ENCODE measurements around the gene CWF19L2. TPM values are rescaled to one million over a fixed set of nuclear protein-coding genes. Genes with fewer than 3 reads are reported as not detected.

Gene CWF19L2
- total and polyA plus RNA-seq, 2 of the 8 experiments (the other 6 are each of a cell fraction or from before 2014, with no cell fraction given): 2.2 to 16.6 TPM

- Histone ChIP-seq H3K18ac (ENCODE audit: extremely low read depth, low read length) (no peak overlapping the region), H2BK20ac (ENCODE audit: low read length) (no peak overlapping the region), H4K5ac (ENCODE audit: insufficient read length, low read depth, low read length) (no peak overlapping the region), H3K9ac (replicated peaks in 1 of 4; ENCODE audit: extremely low read depth in 1 of 4, low read depth in 3 of 4, low read length in 3 of 4) (no peak overlapping the region), H2BK5ac (ENCODE audit: low read depth, low read length) (no peak overlapping the region), H3K23me2 (ENCODE audit: low read depth, low read length) (no peaks in the 10 kb centered on the region), H3K4me1 (replicated peaks in 1 of 4; ENCODE audit: control insufficient read depth in 3 of 4, insufficient read depth in 4 of 4, low read length in 3 of 4) (no peaks in the 10 kb centered on the region), H3K79me2 (ENCODE audit: control insufficient read depth in 1 of 2, insufficient read depth in 2 of 2, low read length in 2 of 2) (no peaks in the 10 kb centered on the region), H3K4me3 (ENCODE audit: extremely low read depth in 1 of 4, insufficient read depth in 2 of 4, low read depth in 3 of 4, low read length in 4 of 4) (no peak overlapping the region), H3K23ac (ENCODE audit: insufficient read length) (no peak overlapping the region), H2AK5ac (ENCODE audit: low read depth, low read length) (no peak overlapping the region), H4K8ac (ENCODE audit: extremely low read depth, insufficient read depth, low read length) (no peak overlapping the region), H4K91ac (replicated peaks; ENCODE audit: insufficient read length, low read length) (no peak overlapping the region), H3K36me3 (ENCODE audit: control insufficient read depth in 2 of 4, insufficient read depth in 4 of 4, low read length in 3 of 4) (no peaks in the 10 kb centered on the region; a peak in 1 of 8 replicates), H3K4me2 (ENCODE audit: insufficient read depth in 1 of 2, low read depth in 2 of 2, low read length in 2 of 2) (no peak overlapping the region), H2BK12ac (ENCODE audit: low read depth, low read length) (no peak overlapping the region), H3K14ac (ENCODE audit: insufficient read length) (no peak overlapping the region), H2AFZ (ENCODE audit: low read length) (no peak overlapping the region), H2BK120ac (replicated peaks; ENCODE audit: low read depth, low read length) (no peak overlapping the region), H4K20me1 (replicated peaks in 1 of 2; ENCODE audit: control insufficient read depth in 1 of 2, insufficient read depth in 2 of 2, low read length in 2 of 2) (no peaks in the 10 kb centered on the region), H3K56ac (replicated peaks; ENCODE audit: insufficient read length, low read depth, low read length) (no peak overlapping the region), H3K27me3 (replicated peaks in 1 of 4; ENCODE audit: control insufficient read depth in 3 of 4, extremely low read depth in 1 of 4, insufficient read depth in 3 of 4, low read length in 3 of 4) (no peaks in the 10 kb centered on the region), H3K27ac (ENCODE audit: low read depth, low read length) (no peak overlapping the region), H2BK15ac (ENCODE audit: low read length) (no peak overlapping the region), H3K79me1 (ENCODE audit: low read depth, low read length) (no peaks in the 10 kb centered on the region), H3K4ac (replicated peaks; ENCODE audit: insufficient read length, low read depth, low read length) (no peak overlapping the region), H3K9me3 (ENCODE audit: insufficient read depth in 2 of 2, low read depth in 1 of 2, low read length in 1 of 2) (no peaks in the 10 kb centered on the region)
- ChIA-PET CTCF (ENCODE audit: partially characterized antibody) (interaction anchor here (0.6 to 0.7 kb wide), 2 partner anchors 136 to 274 kb away, joined by 4 to 5 read pairs; no protein-coding TSS in a partner anchor), POLR2A (ENCODE audit: partially characterized antibody) (no interaction called here)
- DNase-seq (ENCODE audit: low read depth in 1 of 2, low spot score in 2 of 2) (no peak), FAIRE-seq (no peak)
- WGBS, 2 experiments (ENCODE audit: extremely low coverage in 1 of 2, insufficient coverage in 1 of 2, insufficient read length in 1 of 2, insufficient replicate concordance in 2 of 2, low coverage in 1 of 2, low lambda C conversion rate in 2 of 2, missing lambda C conversion rate in 1 of 2): 89% methylated on average over 2 of the region's 2 CpGs; no CpG with 5 or more reads in 1 of the 2 experiments
- TF ChIP-seq KDM4A (IDR thresholded peaks at IDR 0.05; ENCODE audit: low read depth, low read length, severe bottlenecking) (no peak), RFX5 (IDR thresholded peaks at IDR 0.05; ENCODE audit: borderline replicate concordance, low read depth, low read length) (no peak), TBP (IDR thresholded peaks at IDR 0.05; ENCODE audit: low read depth, low read length) (no peak), POLR2AphosphoS5 (IDR thresholded peaks at IDR 0.05; ENCODE audit: low read depth, low read length) (no peak), CBX8 (IDR thresholded peaks at IDR 0.05; ENCODE audit: borderline replicate concordance, low read depth, low read length) (no peak), NRF1 (IDR thresholded peaks at IDR 0.05; ENCODE audit: low read depth, low read length) (no peak), EP300 (IDR thresholded peaks at IDR 0.05; ENCODE audit: borderline replicate concordance in 1 of 2, low read depth in 2 of 2, low read length in 2 of 2) (no peak), SIX5 (IDR thresholded peaks at IDR 0.05; ENCODE audit: low read depth, low read length) (no peak), EZH2 (IDR thresholded peaks at IDR 0.05; ENCODE audit: low read depth, low read length, severe bottlenecking) (no peak), CREB1 (IDR thresholded peaks at IDR 0.05) (no peak)
- TF ChIP-seq, protein P1, sequence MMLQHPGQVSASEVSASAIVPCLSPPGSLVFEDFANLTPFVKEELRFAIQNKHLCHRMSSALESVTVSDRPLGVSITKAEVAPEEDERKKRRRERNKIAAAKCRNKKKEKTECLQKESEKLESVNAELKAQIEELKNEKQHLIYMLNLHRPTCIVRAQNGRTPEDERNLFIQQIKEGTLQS (IDR thresholded peaks at IDR 0.05; ENCODE audit: insufficient read depth, low read depth, low read length): no peak
- TF ChIP-seq, protein P2, sequence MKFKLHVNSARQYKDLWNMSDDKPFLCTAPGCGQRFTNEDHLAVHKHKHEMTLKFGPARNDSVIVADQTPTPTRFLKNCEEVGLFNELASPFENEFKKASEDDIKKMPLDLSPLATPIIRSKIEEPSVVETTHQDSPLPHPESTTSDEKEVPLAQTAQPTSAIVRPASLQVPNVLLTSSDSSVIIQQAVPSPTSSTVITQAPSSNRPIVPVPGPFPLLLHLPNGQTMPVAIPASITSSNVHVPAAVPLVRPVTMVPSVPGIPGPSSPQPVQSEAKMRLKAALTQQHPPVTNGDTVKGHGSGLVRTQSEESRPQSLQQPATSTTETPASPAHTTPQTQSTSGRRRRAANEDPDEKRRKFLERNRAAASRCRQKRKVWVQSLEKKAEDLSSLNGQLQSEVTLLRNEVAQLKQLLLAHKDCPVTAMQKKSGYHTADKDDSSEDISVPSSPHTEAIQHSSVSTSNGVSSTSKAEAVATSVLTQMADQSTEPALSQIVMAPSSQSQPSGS (IDR thresholded peaks at IDR 0.05; ENCODE audit: low read length): no peak
These were observed 119.7 kb downstream of the CWF19L2 start for GRCh38 chr11:107337917-107338316.
